ENCODE measurements around the gene IAPP. TPM values are rescaled to one million over a fixed set of nuclear protein-coding genes. Genes with fewer than 3 reads are reported as not detected.
"Not testable (repeated sequence)": the region's sequence is repeated elsewhere in the genome, so short reads cannot be mapped to it uniquely, and the experiment has no call there.

IAPP gene
- polyA plus RNA-seq, 3 donors, result not detected

DNA sequence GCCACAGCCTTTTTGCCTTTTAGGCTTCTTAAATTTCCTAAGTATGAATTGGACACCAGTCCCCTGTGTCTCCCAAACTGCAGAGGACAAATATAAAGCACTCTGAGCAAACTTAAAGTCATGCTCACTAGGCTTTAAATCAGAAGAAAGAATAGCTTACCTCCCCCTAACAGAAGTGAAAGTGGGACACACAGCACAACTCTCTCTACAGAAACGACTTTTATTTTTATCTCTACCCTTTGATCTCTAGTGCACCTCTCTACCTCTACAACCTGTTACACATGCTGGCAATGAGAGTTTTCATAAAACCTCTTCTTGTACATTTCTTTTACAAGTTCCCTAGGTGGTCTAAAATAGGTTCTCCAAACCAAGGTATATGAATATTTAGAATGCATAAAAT, 19.7 kb downstream of the IAPP start:
- Histone ChIP-seq H2AFZ (ENCODE audit: insufficient read depth, low read depth, low read length, poor library complexity, severe bottlenecking) (no peak overlapping the region), H3K9ac (ENCODE audit: insufficient read depth, low read length, poor library complexity, severe bottlenecking) (no peak overlapping the region), H3K79me2 (ENCODE audit: insufficient read depth, low read length) (no peaks in the 10 kb centered on the region), H3K36me3 (replicated peaks in 1 of 2; ENCODE audit: control insufficient read depth in 1 of 2, insufficient read depth in 2 of 2, low read length in 2 of 2) (no peaks in the 10 kb centered on the region), H3K4me2 (replicated peaks; ENCODE audit: extremely low read depth, low read length, poor library complexity, severe bottlenecking) (no peak overlapping the region), H4K20me1 (ENCODE audit: insufficient read depth, low read length) (no peaks in the 10 kb centered on the region), H3K4me1 (ENCODE audit: control insufficient read depth in 1 of 2, insufficient read depth in 2 of 2, low read length in 2 of 2) (no peaks in the 10 kb centered on the region), H3K27ac (ENCODE audit: low read depth in 1 of 2, low read length in 2 of 2) (no peak overlapping the region), H3K27me3 (ENCODE audit: control insufficient read depth in 2 of 2, insufficient read depth in 2 of 2, low read length in 2 of 2) (no peaks in the 10 kb centered on the region), H3K4me3 (replicated peaks in 1 of 3; ENCODE audit: low read depth in 2 of 3, low read length in 3 of 3) (no peak overlapping the region), H3K9me3 (replicated peaks in 1 of 2; ENCODE audit: control insufficient read depth in 1 of 2, insufficient read depth in 1 of 2, low read length in 2 of 2) (peaks cover 0 to 3% of the 10 kb centered on the region in 2 donors)
- Mint-ChIP-seq H3K27ac (no peak overlapping the region), H3K4me3 (no peak overlapping the region), H3K9me3 (peaks cover 0 to 11% (median 7%) of the 10 kb centered on the region in 7 donors), H3K27me3 (ENCODE audit: low read depth in 3 of 3) (peaks cover 0 to 6% (median 2%) of the 10 kb centered on the region in 3 donors), H3K36me3 (no peaks in the 10 kb centered on the region), H3K4me1 (no peaks in the 10 kb centered on the region)
- no peak for DNase-seq
- intact Hi-C loops (cut with micrococcal nuclease), result no loop called here
- no peak for TF ChIP-seq CTCF (IDR thresholded peaks at IDR 0.05)
- WGBS (ENCODE audit: insufficient coverage), result 44% methylated on average over 1 of the region's 1 CpG

DNA sequence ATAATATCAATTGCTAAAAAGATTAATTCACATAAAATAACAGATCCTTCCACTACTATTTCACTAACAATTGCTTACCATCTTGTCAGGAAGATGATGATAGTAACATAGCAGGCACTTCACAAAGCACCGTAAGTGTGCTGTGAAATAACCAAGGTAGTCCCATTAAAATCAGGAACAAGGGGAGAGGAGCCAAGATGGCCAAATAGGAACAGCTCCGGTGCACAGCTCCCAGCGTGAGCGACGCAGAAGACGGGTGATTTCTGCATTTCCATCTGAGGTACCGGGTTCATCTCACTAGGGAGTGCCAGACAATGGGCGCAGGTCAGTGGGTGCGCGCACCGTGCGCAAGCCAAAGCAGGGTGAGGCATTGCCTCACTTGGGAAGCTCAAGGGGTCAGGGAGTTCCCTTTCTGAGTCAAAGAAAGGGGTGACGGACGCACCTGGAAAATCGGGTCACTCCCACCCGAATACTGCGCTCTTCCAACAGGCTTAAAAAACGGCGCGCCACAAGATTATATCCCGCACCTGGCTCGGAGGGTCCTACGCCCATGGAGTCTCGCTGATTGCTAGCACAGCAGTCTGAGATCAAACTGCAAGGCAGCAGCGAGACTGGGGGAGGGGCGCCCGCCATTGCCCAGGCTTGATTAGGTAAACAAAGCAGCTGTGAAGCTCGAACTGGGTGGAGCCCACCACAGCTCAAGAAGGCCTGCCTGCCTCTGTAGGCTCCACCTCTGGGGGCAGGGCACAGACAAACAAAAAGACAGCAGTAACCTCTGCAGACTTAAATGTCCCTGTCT, 22.3 kb downstream of the IAPP start:
- H3K79me2 ChIP-seq (ENCODE audit: insufficient read depth, low read length); DNase-seq; H3K27ac ChIP-seq (ENCODE audit: low read depth in 1 of 2, low read length in 2 of 2); H3K4me1 ChIP-seq (ENCODE audit: control insufficient read depth in 1 of 2, insufficient read depth in 2 of 2, low read length in 2 of 2); H3K9me3 ChIP-seq (replicated peaks in 1 of 2; ENCODE audit: control insufficient read depth in 1 of 2, insufficient read depth in 1 of 2, low read length in 2 of 2); H3K4me3 ChIP-seq (replicated peaks in 1 of 3; ENCODE audit: low read depth in 2 of 3, low read length in 3 of 3); H3K27me3 ChIP-seq (ENCODE audit: control insufficient read depth in 2 of 2, insufficient read depth in 2 of 2, low read length in 2 of 2); H2AFZ ChIP-seq (ENCODE audit: insufficient read depth, low read depth, low read length, poor library complexity, severe bottlenecking); H3K36me3 Mint-ChIP-seq; H4K20me1 ChIP-seq (ENCODE audit: insufficient read depth, low read length); H3K9ac ChIP-seq (ENCODE audit: insufficient read depth, low read length, poor library complexity, severe bottlenecking); H3K27me3 Mint-ChIP-seq (ENCODE audit: low read depth in 3 of 3); H3K27ac Mint-ChIP-seq; H3K4me1 Mint-ChIP-seq; H3K36me3 ChIP-seq (replicated peaks in 1 of 2; ENCODE audit: control insufficient read depth in 1 of 2, insufficient read depth in 2 of 2, low read length in 2 of 2); H3K4me3 Mint-ChIP-seq; intact Hi-C loops (cut with micrococcal nuclease); H3K4me2 ChIP-seq (replicated peaks; ENCODE audit: extremely low read depth, low read length, poor library complexity, severe bottlenecking): not testable (repeated sequence)
- WGBS (ENCODE audit: insufficient coverage), result 91% methylated on average over 7 of the region's 28 CpGs
- H3K9me3 Mint-ChIP-seq, result peaks cover 0 to 11% (median 9%) of the 10 kb centered on the region in 7 donors

Measured in CD14-positive monocyte (primary cell).